Cardiac muscle cell (in vitro differentiated cells and primary cell): ENCODE data around the gene GAPVD1. TPM values are rescaled to one million over a fixed set of nuclear protein-coding genes. Genes with fewer than 3 reads are reported as not detected.
A peak's percentile ranks its signal among the peaks of the same experiment; 100 is the strongest.

Experiments
- DNase-seq, 2 donors: peaks; one replicate each; pipeline versions ENCODE4 v3.0.0 to v3.0.0-alpha.2; 2010 to 2017; ENCODE audit warnings: low read depth in 1 of 2, low spot score in 1 of 2
- H3K27ac ChIP-seq: fragments of 200-600 bp; sonication (generic); 2 replicates; pipeline ENCODE4 v1.5.1; 2016
- H3K27me3 ChIP-seq: fragments of 200-600 bp; sonication (generic); 2 replicates; pipeline ENCODE4 v1.6.0; 2016; ENCODE audit warnings: control low read depth
- H3K36me3 ChIP-seq: fragments of 200-600 bp; sonication (generic); 2 replicates; pipeline ENCODE4 v1.5.1; 2016; ENCODE audit warnings: control low read depth
- H3K4me1 ChIP-seq: fragments of 200-600 bp; sonication (generic); 2 replicates; pipeline ENCODE4 v1.8.1; 2017; ENCODE audit warnings: low read depth, mild to moderate bottlenecking, mixed run types
- H3K4me3 ChIP-seq: fragments of 200-600 bp; sonication (generic); 2 replicates; pipeline ENCODE4 v1.5.1; 2016; ENCODE audit warnings: mild to moderate bottlenecking
- H3K9me3 ChIP-seq: fragments of 200-600 bp; sonication (generic); 2 replicates; pipeline ENCODE4 v1.5.1; 2017; ENCODE audit warnings: low read depth, mild to moderate bottlenecking, control low read depth
- polyA plus RNA-seq: library from polyadenylated mRNA; unstranded; fragments of >200 nt; fragmentation: Nextera tagmentation; extraction: Ambion mirVana; gene quantifications from 2 replicates; pipeline ENCODE4 v1.2.1, GENCODE V29; 2016
- total RNA-seq: library from RNA; depleted of rRNA; stranded (reverse); fragments of >200 nt; gene quantifications from 2 replicates; pipeline ENCODE4 v1.2.3, GENCODE V29; 2016
- TF ChIP-seq, protein P1 (sequence below): IDR thresholded peaks from 2 replicates; pipeline ENCODE4 v1.5.1; 2012; ENCODE audit warnings: low read depth, mild to moderate bottlenecking, low read length

The GAPVD1 gene
- total and polyA plus RNA-seq, 2 experiments from 2014 or later, result 34.2 to 39.3 TPM

DNA sequence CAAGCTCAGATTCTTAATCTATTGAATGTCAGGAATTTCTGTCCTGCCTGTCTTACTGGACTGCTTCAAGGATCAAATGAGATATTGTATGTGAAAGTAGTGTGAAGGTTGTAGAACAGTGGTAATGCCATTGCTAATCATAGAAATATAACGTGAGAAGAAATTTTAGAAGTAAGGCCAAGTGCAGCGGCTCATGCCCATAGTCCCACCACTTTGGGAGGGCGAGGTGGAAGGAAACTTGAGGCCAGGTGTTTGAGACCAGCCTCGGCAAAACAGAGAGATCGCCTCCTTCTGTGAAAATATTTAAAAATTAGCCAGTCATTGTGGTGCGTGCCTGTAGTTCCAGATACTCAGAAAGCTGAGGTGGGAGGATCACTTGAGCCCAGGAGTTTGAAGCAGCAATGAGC, 15.4 kb upstream of the GAPVD1 start:
- H3K36me3 ChIP-seq, result no peaks in the 10 kb centered on the region
- H3K4me3 ChIP-seq, result no peak overlapping the region
- no peaks in the 10 kb centered on the region for H3K4me1 ChIP-seq
- H3K27me3 ChIP-seq, result no peaks in the 10 kb centered on the region
- no peak for DNase-seq
- no peak overlapping the region for H3K27ac ChIP-seq
- H3K9me3 ChIP-seq, result no peaks in the 10 kb centered on the region
- TF ChIP-seq, protein P1, sequence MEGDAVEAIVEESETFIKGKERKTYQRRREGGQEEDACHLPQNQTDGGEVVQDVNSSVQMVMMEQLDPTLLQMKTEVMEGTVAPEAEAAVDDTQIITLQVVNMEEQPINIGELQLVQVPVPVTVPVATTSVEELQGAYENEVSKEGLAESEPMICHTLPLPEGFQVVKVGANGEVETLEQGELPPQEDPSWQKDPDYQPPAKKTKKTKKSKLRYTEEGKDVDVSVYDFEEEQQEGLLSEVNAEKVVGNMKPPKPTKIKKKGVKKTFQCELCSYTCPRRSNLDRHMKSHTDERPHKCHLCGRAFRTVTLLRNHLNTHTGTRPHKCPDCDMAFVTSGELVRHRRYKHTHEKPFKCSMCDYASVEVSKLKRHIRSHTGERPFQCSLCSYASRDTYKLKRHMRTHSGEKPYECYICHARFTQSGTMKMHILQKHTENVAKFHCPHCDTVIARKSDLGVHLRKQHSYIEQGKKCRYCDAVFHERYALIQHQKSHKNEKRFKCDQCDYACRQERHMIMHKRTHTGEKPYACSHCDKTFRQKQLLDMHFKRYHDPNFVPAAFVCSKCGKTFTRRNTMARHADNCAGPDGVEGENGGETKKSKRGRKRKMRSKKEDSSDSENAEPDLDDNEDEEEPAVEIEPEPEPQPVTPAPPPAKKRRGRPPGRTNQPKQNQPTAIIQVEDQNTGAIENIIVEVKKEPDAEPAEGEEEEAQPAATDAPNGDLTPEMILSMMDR, result no peak

DNA sequence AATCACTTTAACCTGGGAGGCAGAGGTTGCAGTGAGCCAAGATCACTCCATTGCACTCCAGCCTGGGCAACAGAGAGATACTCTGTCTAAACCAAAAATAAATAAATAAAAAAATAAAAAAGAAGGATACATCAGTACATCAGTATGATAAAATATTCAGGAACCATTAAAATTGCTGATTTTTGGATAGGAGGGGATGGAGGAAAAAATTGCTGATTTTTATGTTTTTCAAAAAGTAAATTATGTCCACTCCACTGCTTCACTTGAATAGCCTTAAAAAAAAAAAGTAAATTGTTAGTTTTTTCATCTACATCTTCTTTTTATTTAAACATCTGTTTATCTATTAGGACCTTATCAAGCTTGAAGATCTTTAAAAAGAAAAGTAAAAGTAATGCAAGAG, 7.4 kb upstream of the GAPVD1 start:
- Histone ChIP-seq H3K27ac (no peak overlapping the region), H3K9me3 (no peaks in the 10 kb centered on the region), H3K27me3 (no peaks in the 10 kb centered on the region), H3K4me3 (no peak overlapping the region), H3K4me1 (no peaks in the 10 kb centered on the region), H3K36me3 (no peaks in the 10 kb centered on the region)
- DNase-seq, result no peak
- TF ChIP-seq, protein P1, result no peak

DNA sequence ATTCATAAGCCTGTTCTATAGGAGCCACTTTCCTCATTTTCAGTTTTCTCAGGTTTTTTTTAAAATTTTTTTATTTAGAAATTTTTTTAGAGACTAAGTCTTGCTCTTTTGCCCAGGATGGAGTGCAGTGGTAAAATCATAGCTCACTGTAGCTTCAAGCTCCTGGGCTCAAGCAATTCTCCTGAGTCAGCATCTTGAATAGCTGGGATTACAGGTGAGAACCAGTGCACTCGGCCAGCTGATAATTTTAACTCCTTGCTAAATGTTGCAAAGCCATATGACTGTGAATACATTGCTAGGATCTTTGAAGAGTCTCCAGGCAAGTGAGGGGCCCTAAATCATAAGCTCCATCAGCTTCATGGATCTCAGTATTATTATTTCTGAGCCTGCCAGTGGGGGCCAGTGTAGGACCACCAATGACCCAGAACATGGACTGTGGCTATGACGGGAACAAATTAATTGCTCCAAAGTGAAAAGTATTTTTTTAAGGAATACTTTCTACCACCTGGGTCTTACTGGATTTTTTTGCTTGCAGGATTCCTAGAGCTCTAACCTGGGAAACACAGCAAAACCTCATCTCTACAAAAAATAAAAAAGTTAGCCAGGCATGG, 5.7 kb upstream of the GAPVD1 start:
- H3K36me3 ChIP-seq, result no peaks in the 10 kb centered on the region
- no peak overlapping the region for H3K27ac ChIP-seq
- H3K27me3 ChIP-seq, result no peaks in the 10 kb centered on the region
- no peaks in the 10 kb centered on the region for H3K9me3 ChIP-seq
- DNase-seq, result peak; percentile 28 to 41
- H3K4me3 ChIP-seq, result no peak overlapping the region
- H3K4me1 ChIP-seq, result no peaks in the 10 kb centered on the region
- TF ChIP-seq, protein P1, result peak; percentile 39

DNA sequence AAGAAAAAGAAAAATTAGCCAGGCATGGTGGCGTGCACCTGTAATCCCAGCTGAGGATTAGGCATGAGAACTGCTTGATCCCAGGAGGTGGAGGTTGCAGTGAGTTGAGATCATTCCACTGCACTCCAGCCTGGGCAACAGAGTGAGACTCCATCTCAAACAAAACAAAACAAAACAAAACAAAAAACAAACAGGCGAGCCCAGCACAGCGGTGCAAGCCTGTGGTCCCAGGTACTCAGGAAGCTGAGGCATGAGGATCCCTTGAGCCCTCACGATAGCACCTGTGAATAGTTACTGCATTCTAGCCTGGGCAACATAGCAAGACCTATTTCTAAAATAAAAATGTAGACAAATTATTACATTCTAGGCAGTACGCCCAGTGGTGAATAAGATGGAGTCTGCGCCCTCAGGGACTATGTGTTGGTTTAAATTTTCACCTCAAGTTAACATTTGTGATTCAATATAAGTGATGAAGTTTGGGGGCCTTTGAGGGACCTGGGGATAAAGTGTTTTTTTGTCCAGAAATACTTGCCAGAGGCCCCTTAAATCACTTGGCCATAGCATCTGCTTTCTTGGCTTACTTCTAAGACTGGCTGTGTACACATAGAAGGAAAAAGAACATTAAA, 3.4 kb upstream of the GAPVD1 start:
- no peaks in the 10 kb centered on the region for H3K27me3 ChIP-seq
- TF ChIP-seq, protein P1, result no peak
- no peaks in the 10 kb centered on the region for H3K4me1 ChIP-seq
- no peak overlapping the region for H3K27ac ChIP-seq
- no peaks in the 10 kb centered on the region for H3K36me3 ChIP-seq
- H3K4me3 ChIP-seq, result no peak overlapping the region
- no peaks in the 10 kb centered on the region for H3K9me3 ChIP-seq
- DNase-seq, result no peak

DNA sequence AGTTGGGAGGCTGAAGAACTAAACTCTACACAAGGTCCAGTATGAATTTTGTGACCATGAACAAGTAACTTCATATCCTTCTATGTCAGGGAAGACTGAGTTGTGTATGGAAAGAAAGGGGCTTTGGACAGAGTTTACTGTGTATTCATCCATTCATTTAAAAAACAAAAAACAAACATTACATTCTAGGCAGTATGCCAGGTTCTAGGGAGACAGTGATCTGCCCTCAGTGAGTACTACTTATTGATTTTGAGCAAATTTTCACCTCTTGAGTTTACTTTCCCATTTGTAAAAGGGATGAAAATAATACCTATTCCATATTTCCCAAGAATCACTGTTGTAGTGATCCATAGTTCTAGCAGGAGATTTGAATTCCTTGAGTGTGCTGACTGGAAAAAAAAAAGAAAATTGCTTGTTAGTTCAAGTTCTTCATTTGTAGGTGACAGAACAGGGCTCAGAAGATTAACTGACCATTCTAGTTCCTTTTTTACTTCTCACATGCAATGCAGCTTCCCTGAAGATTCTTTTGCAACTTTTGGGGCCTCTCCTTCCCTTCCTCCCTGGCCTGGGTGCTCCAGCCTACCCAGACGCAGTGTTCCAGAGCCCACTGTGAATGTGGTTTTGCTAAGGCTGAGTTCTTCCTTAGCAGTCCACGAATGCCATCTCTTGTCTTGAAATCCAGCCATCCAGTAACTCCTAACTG, 2.6 kb upstream of the GAPVD1 start:
- no peak overlapping the region for H3K27ac ChIP-seq
- H3K9me3 ChIP-seq, result no peaks in the 10 kb centered on the region
- no peaks in the 10 kb centered on the region for H3K4me1 ChIP-seq
- no peaks in the 10 kb centered on the region for H3K27me3 ChIP-seq
- H3K36me3 ChIP-seq, result no peaks in the 10 kb centered on the region
- no peak overlapping the region for H3K4me3 ChIP-seq
- no peak for DNase-seq
- TF ChIP-seq, protein P1, result no peak
